Endodermal cell (in vitro differentiated cells): ENCODE measurements around the gene CLCA1. TPM values are rescaled to one million over a fixed set of nuclear protein-coding genes. Genes with fewer than 3 reads are reported as not detected.

Experiments
- DNase-seq: peaks from one replicate; pipeline ENCODE4 v3.0.0-alpha.2; 2017
- H3K27ac ChIP-seq: 2 replicates; pipeline ENCODE4 v1.5.1; 2013; ENCODE audit warnings: mild to moderate bottlenecking, low read depth, low read length, moderate library complexity
- H3K27me3 ChIP-seq: 2 replicates; pipeline ENCODE4 v1.6.1; 2013; ENCODE audit warnings: mild to moderate bottlenecking, low read length, moderate library complexity; ENCODE audit not compliant: insufficient read depth, control insufficient read depth, poor library complexity, severe bottlenecking
- H3K36me3 ChIP-seq: 2 replicates; pipeline ENCODE4 v1.7.0; 2013; ENCODE audit warnings: mild to moderate bottlenecking, low read length, moderate library complexity; ENCODE audit not compliant: control insufficient read depth, insufficient read depth
- H3K4me1 ChIP-seq: one replicate; pipeline ENCODE4 v1.7.0; 2013; ENCODE audit warnings: low read length; ENCODE audit not compliant: control insufficient read depth, insufficient read depth
- H3K4me3 ChIP-seq: 2 replicates; pipeline ENCODE4 v1.5.1; 2013; ENCODE audit warnings: mild to moderate bottlenecking, low read length, moderate library complexity
- H3K9ac ChIP-seq: 2 replicates; pipeline ENCODE4 v1.6.1; 2013; ENCODE audit warnings: mild to moderate bottlenecking, low read length, moderate library complexity; ENCODE audit not compliant: poor library complexity, severe bottlenecking; ENCODE audit errors: extremely low read depth
- H3K9me3 ChIP-seq: 2 replicates; pipeline ENCODE4 v1.6.1; 2013; ENCODE audit warnings: mild to moderate bottlenecking, low read length, moderate library complexity; ENCODE audit not compliant: control insufficient read depth
- H3K27ac Mint-ChIP-seq: 2 replicates; pipeline ENCODE4 v1.8.0; 2020; ENCODE audit warnings: mixed read lengths
- H3K27me3 Mint-ChIP-seq: 2 replicates; pipeline ENCODE4 v1.8.0; 2021; ENCODE audit warnings: mild to moderate bottlenecking, mixed read lengths; ENCODE audit not compliant: insufficient read depth
- H3K36me3 Mint-ChIP-seq: 2 replicates; pipeline ENCODE4 v1.8.0; 2020; ENCODE audit warnings: low read depth, mixed read lengths
- H3K4me1 Mint-ChIP-seq: 2 replicates; pipeline ENCODE4 v1.8.0; 2020; ENCODE audit warnings: mixed read lengths
- H3K4me3 Mint-ChIP-seq: 2 replicates; pipeline ENCODE4 v1.8.0; 2020; ENCODE audit warnings: mild to moderate bottlenecking, moderate library complexity, mixed read lengths
- H3K9me3 Mint-ChIP-seq: 2 replicates; pipeline ENCODE4 v1.8.0; 2020; ENCODE audit warnings: mild to moderate bottlenecking, mixed read lengths
- WGBS, 2 experiments: methylation state at CpG; one replicate each; pipeline versions ENCODE4 v1.1.5 to v1.1.7; 2013; ENCODE audit warnings: missing lambda C conversion rate in 2 of 2, mixed read lengths in 1 of 2; ENCODE audit not compliant: insufficient coverage in 1 of 2, insufficient read length in 1 of 2; 5-methylcytosine and 5-hydroxymethylcytosine counted together
- total RNA-seq, 2 donors: library from RNA; stranded (reverse); fragmentation: NEBNext Ultra II Directional in 1 of 2; extraction: Animal tissue kit (Norgen Biotek cat#: 25700) in 1 of 2; gene quantifications; 2 replicates in 1 of 2; 3 replicates in 1 of 2; pipeline ENCODE4 v1.2.1, GENCODE V29; 2021
- TF ChIP-seq, protein P1 (sequence below): fragments of 200-600 bp; sonication (generic); conservative IDR thresholded peaks from 2 replicates; pipeline ENCODE4 v1.5.0; 2021; ENCODE audit warnings: antibody characterized with exemption, mild to moderate bottlenecking

Gene CLCA1
- total RNA-seq, 2 donors from 2014 or later: 0.24 to 0.60 TPM

DNA sequence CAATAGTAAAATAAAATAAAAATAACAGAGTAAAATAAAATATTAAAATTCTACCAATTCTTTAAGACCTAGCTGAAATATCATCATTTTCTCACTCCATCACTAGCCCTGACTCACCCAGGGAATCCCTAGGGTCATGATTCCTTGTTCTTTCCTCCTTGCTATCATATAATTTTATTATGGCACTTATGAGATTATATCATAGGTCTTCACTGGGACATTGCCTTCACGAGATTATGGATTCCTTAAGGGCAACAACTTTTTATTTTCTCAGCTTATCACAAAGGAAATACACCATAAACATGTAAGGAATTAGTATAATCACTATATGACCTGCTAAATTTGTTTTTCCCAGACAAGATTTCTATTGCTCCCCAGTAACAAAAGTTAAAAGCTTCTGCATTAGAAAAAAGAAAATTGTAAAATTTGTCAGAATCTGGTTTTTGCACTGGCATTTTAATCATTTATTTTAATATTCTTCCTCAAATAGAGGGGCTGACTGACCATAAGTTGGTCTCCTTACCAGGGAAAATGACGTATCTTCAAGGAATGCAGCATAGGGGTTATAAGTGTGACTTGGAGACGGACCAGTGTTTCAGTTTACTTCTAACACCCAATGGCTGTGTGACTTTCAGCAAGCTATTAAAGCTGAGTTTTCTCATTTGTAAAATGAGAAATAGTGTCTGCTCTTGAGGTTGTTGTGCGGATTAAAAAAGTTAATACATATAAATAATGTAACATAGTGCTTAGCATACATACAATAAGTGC is 69.4 kb downstream of the CLCA1 start:
- H3K36me3 Mint-ChIP-seq: no peaks in the 10 kb centered on the region
- no peaks in the 10 kb centered on the region for H3K9me3 Mint-ChIP-seq
- Histone ChIP-seq H3K27ac (no peak overlapping the region), H3K4me1 (no peaks in the 10 kb centered on the region), H3K9me3 (no peaks in the 10 kb centered on the region), H3K36me3 (no peaks in the 10 kb centered on the region), H3K27me3 (no peaks in the 10 kb centered on the region), H3K4me3 (no peak overlapping the region), H3K9ac (no peak overlapping the region)
- H3K4me3 Mint-ChIP-seq: no peak overlapping the region
- H3K27ac Mint-ChIP-seq: no peak overlapping the region
- TF ChIP-seq, protein P1, sequence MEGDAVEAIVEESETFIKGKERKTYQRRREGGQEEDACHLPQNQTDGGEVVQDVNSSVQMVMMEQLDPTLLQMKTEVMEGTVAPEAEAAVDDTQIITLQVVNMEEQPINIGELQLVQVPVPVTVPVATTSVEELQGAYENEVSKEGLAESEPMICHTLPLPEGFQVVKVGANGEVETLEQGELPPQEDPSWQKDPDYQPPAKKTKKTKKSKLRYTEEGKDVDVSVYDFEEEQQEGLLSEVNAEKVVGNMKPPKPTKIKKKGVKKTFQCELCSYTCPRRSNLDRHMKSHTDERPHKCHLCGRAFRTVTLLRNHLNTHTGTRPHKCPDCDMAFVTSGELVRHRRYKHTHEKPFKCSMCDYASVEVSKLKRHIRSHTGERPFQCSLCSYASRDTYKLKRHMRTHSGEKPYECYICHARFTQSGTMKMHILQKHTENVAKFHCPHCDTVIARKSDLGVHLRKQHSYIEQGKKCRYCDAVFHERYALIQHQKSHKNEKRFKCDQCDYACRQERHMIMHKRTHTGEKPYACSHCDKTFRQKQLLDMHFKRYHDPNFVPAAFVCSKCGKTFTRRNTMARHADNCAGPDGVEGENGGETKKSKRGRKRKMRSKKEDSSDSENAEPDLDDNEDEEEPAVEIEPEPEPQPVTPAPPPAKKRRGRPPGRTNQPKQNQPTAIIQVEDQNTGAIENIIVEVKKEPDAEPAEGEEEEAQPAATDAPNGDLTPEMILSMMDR: no peak
- H3K4me1 Mint-ChIP-seq: peaks cover 1% of the 10 kb centered on the region
- no peak for DNase-seq
- H3K27me3 Mint-ChIP-seq: no peaks in the 10 kb centered on the region
- WGBS, 2 experiments: 72% methylated on average over 3 of the region's 4 CpGs; no CpG with 5 or more reads in 1 of the 2 experiments

DNA sequence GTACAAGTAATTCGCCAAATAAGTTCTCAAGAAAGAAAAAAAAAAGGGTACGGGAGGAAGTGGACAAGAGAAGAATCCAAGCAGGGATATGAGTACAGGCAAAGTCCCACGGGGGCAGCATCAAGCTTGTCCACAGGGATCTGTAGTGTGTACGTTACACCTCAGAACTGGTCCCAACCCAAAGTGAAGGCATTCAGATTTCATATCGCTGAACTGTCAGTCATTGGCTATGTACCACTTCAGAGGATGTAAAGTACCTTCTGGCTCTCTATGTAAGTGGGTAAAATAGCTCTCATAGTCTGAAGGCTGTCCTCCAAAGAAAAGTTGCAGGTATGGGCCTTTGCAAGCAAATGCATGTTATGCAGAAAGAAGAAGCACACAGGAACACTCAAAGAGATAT is 70.0 kb downstream of the CLCA1 start:
- no peak overlapping the region for H3K9ac ChIP-seq
- Mint-ChIP-seq H3K4me3 (no peak overlapping the region), H3K27ac (no peak overlapping the region), H3K36me3 (no peaks in the 10 kb centered on the region), H3K4me1 (peaks cover 4% of the 10 kb centered on the region), H3K27me3 (no peaks in the 10 kb centered on the region), H3K9me3 (no peaks in the 10 kb centered on the region)
- H3K27ac ChIP-seq: no peak overlapping the region
- TF ChIP-seq, protein P1: no peak
- no peak for DNase-seq
- H3K36me3 ChIP-seq: no peaks in the 10 kb centered on the region
- H3K4me3 ChIP-seq: no peak overlapping the region
- H3K4me1 ChIP-seq: no peaks in the 10 kb centered on the region
- H3K27me3 ChIP-seq: no peaks in the 10 kb centered on the region
- WGBS, 2 experiments: 85 to 86% methylated on average over 5 of the region's 5 CpGs
- no peaks in the 10 kb centered on the region for H3K9me3 ChIP-seq

DNA sequence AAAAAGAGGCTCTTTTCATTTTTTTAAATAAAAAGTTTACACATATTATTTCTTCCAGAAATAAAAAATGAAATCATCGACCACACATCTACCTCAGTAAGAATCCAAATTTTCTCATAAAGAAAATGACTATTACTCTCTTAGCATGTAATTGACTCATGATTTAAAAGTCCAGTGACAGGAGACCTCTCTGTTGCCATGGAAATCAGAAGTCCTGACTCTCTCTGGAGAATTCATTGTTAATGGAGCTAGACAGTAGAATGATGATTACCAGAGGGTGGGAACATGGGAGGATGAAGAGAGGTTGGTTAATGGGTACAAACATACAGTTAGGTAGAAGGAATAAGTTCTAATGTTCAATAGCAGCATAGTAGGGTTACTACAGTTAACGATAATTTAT is 73.1 kb downstream of the CLCA1 start:
- Mint-ChIP-seq H3K36me3 (no peaks in the 10 kb centered on the region), H3K4me3 (no peak overlapping the region), H3K4me1 (peaks cover 4% of the 10 kb centered on the region), H3K27ac (no peak overlapping the region), H3K9me3 (peaks cover 5% of the 10 kb centered on the region), H3K27me3 (no peaks in the 10 kb centered on the region)
- Histone ChIP-seq H3K9ac (no peak overlapping the region), H3K27ac (no peak overlapping the region), H3K36me3 (no peaks in the 10 kb centered on the region), H3K9me3 (no peaks in the 10 kb centered on the region), H3K4me1 (no peaks in the 10 kb centered on the region), H3K4me3 (no peak overlapping the region), H3K27me3 (no peaks in the 10 kb centered on the region)
- TF ChIP-seq, protein P1: no peak
- 92% methylated on average over 2 of the region's 2 CpGs for WGBS, 2 experiments
- no peak for DNase-seq
